ENCODE data around the gene SFMBT2.

The SFMBT2 gene

GRCh38 chr10:7288060-7288690 is 122.7 kb downstream of the SFMBT2 start:
- H3K4me3 ChIP-seq (ENCODE audit: low read length), result no peak overlapping the region
- H3F3A ChIP-seq (ENCODE audit: control insufficient read depth, insufficient read depth), result no peaks in the 10 kb centered on the region
- no peak overlapping the region for H3K27ac ChIP-seq (ENCODE audit: low read depth, low read length)
- TF ChIP-seq EZH2phosphoT487 (IDR thresholded peaks at IDR 0.05; ENCODE audit: borderline replicate concordance, low read length) (no peak), CTCF (IDR thresholded peaks at IDR 0.05; ENCODE audit: low read depth, low read length, poor library complexity, severe bottlenecking) (no peak)
- H3K27me3 ChIP-seq (ENCODE audit: control insufficient read depth, low read length), result no peaks in the 10 kb centered on the region
- H3K9me2 ChIP-seq (replicated peaks; ENCODE audit: control insufficient read depth, low read length), result no peaks in the 10 kb centered on the region
- H4K20me1 ChIP-seq (ENCODE audit: control insufficient read depth, insufficient read depth, low read depth, low read length), result no peaks in the 10 kb centered on the region
- no peaks in the 10 kb centered on the region for H3K9me3 ChIP-seq (ENCODE audit: control insufficient read depth, insufficient read depth, low read length)
- no peak overlapping the region for H3K4me2 ChIP-seq (ENCODE audit: low read length)
- H3K36me3 ChIP-seq (ENCODE audit: control insufficient read depth, low read length), result no peaks in the 10 kb centered on the region
- peaks cover 13% of the 10 kb centered on the region for H3K79me2 ChIP-seq (ENCODE audit: control insufficient read depth, low read length)
- H3K4me1 ChIP-seq (ENCODE audit: control insufficient read depth, low read length), result no peaks in the 10 kb centered on the region

GRCh38 chr10:7287377-7287776 is 123.5 kb downstream of the SFMBT2 start:
- TF ChIP-seq CTCF (IDR thresholded peaks at IDR 0.05; ENCODE audit: low read depth, low read length, poor library complexity, severe bottlenecking) (no peak), EZH2phosphoT487 (IDR thresholded peaks at IDR 0.05; ENCODE audit: borderline replicate concordance, low read length) (no peak)
- Histone ChIP-seq H3K4me2 (ENCODE audit: low read length) (no peak overlapping the region), H3F3A (ENCODE audit: control insufficient read depth, insufficient read depth) (no peaks in the 10 kb centered on the region), H4K20me1 (ENCODE audit: control insufficient read depth, insufficient read depth, low read depth, low read length) (no peaks in the 10 kb centered on the region), H3K4me1 (ENCODE audit: control insufficient read depth, low read length) (no peaks in the 10 kb centered on the region), H3K27me3 (ENCODE audit: control insufficient read depth, low read length) (no peaks in the 10 kb centered on the region), H3K79me2 (ENCODE audit: control insufficient read depth, low read length) (peaks cover 13% of the 10 kb centered on the region), H3K9me3 (ENCODE audit: control insufficient read depth, insufficient read depth, low read length) (no peaks in the 10 kb centered on the region), H3K4me3 (ENCODE audit: low read length) (no peak overlapping the region), H3K9me2 (replicated peaks; ENCODE audit: control insufficient read depth, low read length) (no peaks in the 10 kb centered on the region), H3K36me3 (ENCODE audit: control insufficient read depth, low read length) (no peaks in the 10 kb centered on the region), H3K27ac (ENCODE audit: low read depth, low read length) (no peak overlapping the region)

- no peaks in the 10 kb centered on the region for H3K9me2 ChIP-seq (replicated peaks; ENCODE audit: control insufficient read depth, low read length)
- no peak overlapping the region for H3K4me2 ChIP-seq (ENCODE audit: low read length)
- H3K27ac ChIP-seq (ENCODE audit: low read depth, low read length), result no peak overlapping the region
- H3K36me3 ChIP-seq (ENCODE audit: control insufficient read depth, low read length), result no peaks in the 10 kb centered on the region
- H3K9me3 ChIP-seq (ENCODE audit: control insufficient read depth, insufficient read depth, low read length), result no peaks in the 10 kb centered on the region
- peaks cover 13% of the 10 kb centered on the region for H3K79me2 ChIP-seq (ENCODE audit: control insufficient read depth, low read length)
- no peaks in the 10 kb centered on the region for H3K4me1 ChIP-seq (ENCODE audit: control insufficient read depth, low read length)
- H3K27me3 ChIP-seq (ENCODE audit: control insufficient read depth, low read length), result no peaks in the 10 kb centered on the region
- no peaks in the 10 kb centered on the region for H4K20me1 ChIP-seq (ENCODE audit: control insufficient read depth, insufficient read depth, low read depth, low read length)
- no peak for TF ChIP-seq EZH2phosphoT487 (IDR thresholded peaks at IDR 0.05; ENCODE audit: borderline replicate concordance, low read length)
- TF ChIP-seq CTCF (IDR thresholded peaks at IDR 0.05; ENCODE audit: low read depth, low read length, poor library complexity, severe bottlenecking), result no peak
- H3F3A ChIP-seq (ENCODE audit: control insufficient read depth, insufficient read depth), result no peaks in the 10 kb centered on the region
- no peak overlapping the region for H3K4me3 ChIP-seq (ENCODE audit: low read length)
Measured at GRCh38 chr10:7285522-7286322, 125.1 kb downstream of the SFMBT2 start.
